Skeletal muscle satellite cell (primary cell): ENCODE data around the gene PI3.
"Not testable (repeated sequence)": the region's sequence is repeated elsewhere in the genome, so short reads cannot be mapped to it uniquely, and the experiment has no call there.

Experiments used
- H3K27me3 ChIP-seq: 2 replicates; pipeline ENCODE4 v1.7.0; 2013; ENCODE audit warnings: low read length; ENCODE audit not compliant: control insufficient read depth, insufficient read depth
- H3K36me3 ChIP-seq: 2 replicates; pipeline ENCODE4 v1.7.0; 2013; ENCODE audit warnings: mild to moderate bottlenecking, control low read depth, low read length; ENCODE audit not compliant: insufficient read depth
- H3K4me1 ChIP-seq: 2 replicates; pipeline ENCODE4 v1.7.0; 2013; ENCODE audit warnings: low read length; ENCODE audit not compliant: control insufficient read depth, insufficient read depth
- H3K4me2 ChIP-seq: 2 replicates; pipeline ENCODE4 v1.7.0; 2013; ENCODE audit warnings: mild to moderate bottlenecking, low read length
- H3K4me3 ChIP-seq: 2 replicates; pipeline ENCODE4 v1.7.0; 2013; ENCODE audit warnings: low read length
- H3K9ac ChIP-seq: 2 replicates; pipeline ENCODE4 v1.7.0; 2013; ENCODE audit warnings: mild to moderate bottlenecking, low read depth, low read length, moderate library complexity
- H3K9me3 ChIP-seq: replicated peaks from 2 replicates; pipeline ENCODE4 v1.7.0; 2013; ENCODE audit warnings: mild to moderate bottlenecking, control low read depth, low read length

Gene PI3

GRCh38 chr20:45154794-45155193, 19.9 kb upstream of the PI3 start:
- H3K4me3 ChIP-seq, H3K36me3 ChIP-seq, H3K9ac ChIP-seq, H3K4me1 ChIP-seq, H3K9me3 ChIP-seq, H3K4me2 ChIP-seq: not testable (repeated sequence)
- peaks cover 66% of the 10 kb centered on the region for H3K27me3 ChIP-seq

GRCh38 chr20:45156713-45157112, 18.0 kb upstream of the PI3 start:
- H3K27me3 ChIP-seq: peaks cover 48% of the 10 kb centered on the region
- no peaks in the 10 kb centered on the region for H3K4me1 ChIP-seq
- H3K36me3 ChIP-seq: no peaks in the 10 kb centered on the region
- no peak overlapping the region for H3K4me3 ChIP-seq
- H3K4me2 ChIP-seq: no peak overlapping the region
- H3K9ac ChIP-seq: no peak overlapping the region
- no peaks in the 10 kb centered on the region for H3K9me3 ChIP-seq

GRCh38 chr20:45157962-45158361, 16.7 kb upstream of the PI3 start:
- H3K4me2 ChIP-seq: no peak overlapping the region
- H3K27me3 ChIP-seq: peaks cover 36% of the 10 kb centered on the region
- no peaks in the 10 kb centered on the region for H3K36me3 ChIP-seq
- H3K4me3 ChIP-seq: no peak overlapping the region
- H3K4me1 ChIP-seq: no peaks in the 10 kb centered on the region
- H3K9me3 ChIP-seq: no peaks in the 10 kb centered on the region
- no peak overlapping the region for H3K9ac ChIP-seq

GRCh38 chr20:45163083-45163803, 11.5 kb upstream of the PI3 start:
- Histone ChIP-seq H3K4me1 (no peaks in the 10 kb centered on the region), H3K4me2 (no peak overlapping the region), H3K9ac (no peak overlapping the region), H3K4me3 (no peak overlapping the region), H3K9me3 (no peaks in the 10 kb centered on the region), H3K36me3 (no peaks in the 10 kb centered on the region), H3K27me3 (peaks cover 22% of the 10 kb centered on the region)

GRCh38 chr20:45164906-45165305, 9.8 kb upstream of the PI3 start:
- Histone ChIP-seq H3K9ac (no peak overlapping the region), H3K4me1 (no peaks in the 10 kb centered on the region), H3K4me2 (no peak overlapping the region), H3K9me3 (no peaks in the 10 kb centered on the region), H3K27me3 (peaks cover 14% of the 10 kb centered on the region), H3K36me3 (no peaks in the 10 kb centered on the region), H3K4me3 (no peak overlapping the region)

- H3K9ac ChIP-seq: no peak overlapping the region
- H3K4me3 ChIP-seq: no peak overlapping the region
- H3K4me2 ChIP-seq: no peak overlapping the region
- peaks cover 41% of the 10 kb centered on the region for H3K27me3 ChIP-seq
- H3K4me1 ChIP-seq: no peaks in the 10 kb centered on the region
- H3K9me3 ChIP-seq: no peaks in the 10 kb centered on the region
- no peaks in the 10 kb centered on the region for H3K36me3 ChIP-seq
Measured at GRCh38 chr20:45173522-45173921, 1.2 kb upstream of the PI3 start.

- Histone ChIP-seq H3K4me1 (no peaks in the 10 kb centered on the region), H3K27me3 (peaks cover 43% of the 10 kb centered on the region), H3K4me3 (no peak overlapping the region), H3K9me3 (no peaks in the 10 kb centered on the region), H3K4me2 (no peak overlapping the region), H3K9ac (no peak overlapping the region), H3K36me3 (no peaks in the 10 kb centered on the region)
Measured at GRCh38 chr20:45176526-45177267, 2.0 kb downstream of the PI3 start.

GRCh38 chr20:45179166-45179565, 4.5 kb downstream of the PI3 start:
- Histone ChIP-seq H3K27me3 (peaks cover 37% of the 10 kb centered on the region), H3K4me1 (no peaks in the 10 kb centered on the region), H3K4me2 (no peak overlapping the region), H3K4me3 (no peak overlapping the region), H3K9ac (no peak overlapping the region), H3K36me3 (no peaks in the 10 kb centered on the region), H3K9me3 (no peaks in the 10 kb centered on the region)

GRCh38 chr20:45181639-45182038, 6.9 kb downstream of the PI3 start:
- Histone ChIP-seq H3K27me3 (peaks cover 27% of the 10 kb centered on the region), H3K9ac (no peak overlapping the region), H3K4me3 (no peak overlapping the region), H3K4me1 (no peaks in the 10 kb centered on the region), H3K9me3 (no peaks in the 10 kb centered on the region), H3K4me2 (no peak overlapping the region), H3K36me3 (no peaks in the 10 kb centered on the region)

- H3K36me3 ChIP-seq: no peaks in the 10 kb centered on the region
- no peaks in the 10 kb centered on the region for H3K9me3 ChIP-seq
- H3K4me3 ChIP-seq: no peak overlapping the region
- H3K4me2 ChIP-seq: no peak overlapping the region
- H3K4me1 ChIP-seq: no peaks in the 10 kb centered on the region
- peaks cover 32% of the 10 kb centered on the region for H3K27me3 ChIP-seq
- no peak overlapping the region for H3K9ac ChIP-seq
Measured at GRCh38 chr20:45183084-45183483, 8.4 kb downstream of the PI3 start.

- Histone ChIP-seq H3K36me3 (no peaks in the 10 kb centered on the region), H3K4me3 (no peak overlapping the region), H3K4me2 (no peak overlapping the region), H3K9me3 (no peaks in the 10 kb centered on the region), H3K9ac (no peak overlapping the region), H3K27me3 (peaks cover 35% of the 10 kb centered on the region), H3K4me1 (no peaks in the 10 kb centered on the region)
Measured at GRCh38 chr20:45187693-45188092, 13.0 kb downstream of the PI3 start.
